ENCODE measurements around the gene TPRX1. TPM values are rescaled to one million over a fixed set of nuclear protein-coding genes. Genes with fewer than 3 reads are reported as not detected.

Gene TPRX1
- total and polyA plus RNA-seq, 9 of the 15 experiments (the other 6 are each of a cell fraction or from before 2014, with no cell fraction given), result not detected

GRCh38 chr19:47813304-47813994 is 9.1 kb upstream of the TPRX1 start (continued):
- no peak for TF ChIP-seq TAL1 (IDR thresholded peaks at IDR 0.05)
- no peak for TF ChIP-seq STAT6 (CRISPR knock-in tag; IDR thresholded peaks at IDR 0.05)
- peak; percentile 56 for TF ChIP-seq CTCFL (IDR thresholded peaks at IDR 0.05; ENCODE audit: borderline replicate concordance, insufficient read depth, low read depth, low read length, poor library complexity, severe bottlenecking)
- 0 out of 2 replicates have a peak, but pooled peaks have one; percentile 31 for TF ChIP-seq RUNX1 (IDR thresholded peaks at IDR 0.05; ENCODE audit: low read depth)
- peak; percentile 70; the same call in 1 of the 2 replicates for TF ChIP-seq ZBTB7A (IDR thresholded peaks at IDR 0.05; ENCODE audit: borderline replicate concordance, control insufficient read depth, low read depth, low read length)
- TF ChIP-seq RAD21 (CRISPR knock-in tag; conservative IDR thresholded peaks at IDR 0.05 in 1 of 2, IDR thresholded peaks at IDR 0.05 in 1 of 2), result peak in 1 of 2 experiments; percentile 51; a peak in 2 of 4 replicates
- TF ChIP-seq TFAP4 (CRISPR knock-in tag; IDR thresholded peaks at IDR 0.05; ENCODE audit: borderline replicate concordance), result peak; percentile 35; the same call in 1 of the 2 replicates
- TF ChIP-seq CTCF (IDR thresholded peaks at IDR 0.05 in 2 of 3, conservative IDR thresholded peaks at IDR 0.05 in 1 of 3; ENCODE audit: insufficient read depth in 2 of 3, low read depth in 1 of 3, low read length in 3 of 3), result peak; percentile 68 to 85 (median 79)
- TF ChIP-seq SAFB (IDR thresholded peaks at IDR 0.05; ENCODE audit: borderline replicate concordance, low read depth, low read length), result no peak
- TF ChIP-seq SMC3 (conservative IDR thresholded peaks at IDR 0.05; ENCODE audit: insufficient read depth, low read depth, low read length), result peak; percentile 63
